ENCODE measurements around the gene REG3G.

The REG3G gene
- 0 reads per million in 2 experiments for total RNA-seq

- DNase-seq (ENCODE audit: low read depth): no peak
These were observed at the start of gene REG3G for GRCh38 chr2:79025421-79025820. Gene REG3G (plus strand): TSS chr2:79025702. CDS start chr2:79026094, 392 bp downstream.

- no peak for DNase-seq (ENCODE audit: low read depth)
These were observed 47.8 kb upstream of the REG3G start for GRCh38 chr2:78977661-78978145.

- no peak for DNase-seq (ENCODE audit: low read depth)
These were observed 47.2 kb upstream of the REG3G start for GRCh38 chr2:78978340-78978739.

GRCh38 chr2:78979380-78980151, 45.9 kb upstream of the REG3G start:
- DNase-seq (ENCODE audit: low read depth): no peak

GRCh38 chr2:78980152-78980465, 45.4 kb upstream of the REG3G start:
- DNase-seq (ENCODE audit: low read depth): no peak

GRCh38 chr2:78980871-78981270, 44.6 kb upstream of the REG3G start:
- DNase-seq (ENCODE audit: low read depth): no peak

GRCh38 chr2:78982638-78983330, 42.7 kb upstream of the REG3G start:
- DNase-seq (ENCODE audit: low read depth): no peak

- no peak for DNase-seq (ENCODE audit: low read depth)
These were observed 41.1 kb upstream of the REG3G start for GRCh38 chr2:78984386-78984785.

GRCh38 chr2:78985558-78985957, 39.9 kb upstream of the REG3G start:
- DNase-seq (ENCODE audit: low read depth): no peak

GRCh38 chr2:78989051-78989450, 36.5 kb upstream of the REG3G start:
- no peak for DNase-seq (ENCODE audit: low read depth)

- DNase-seq (ENCODE audit: low read depth): no peak
These were observed 33.1 kb upstream of the REG3G start for GRCh38 chr2:78992451-78992806.

GRCh38 chr2:78992807-78993517, 32.5 kb upstream of the REG3G start:
- no peak for DNase-seq (ENCODE audit: low read depth)

- no peak for DNase-seq (ENCODE audit: low read depth)
These were observed 31.9 kb upstream of the REG3G start for GRCh38 chr2:78993518-78994148.

- no peak for DNase-seq (ENCODE audit: low read depth)
These were observed 30.7 kb upstream of the REG3G start for GRCh38 chr2:78994789-78995188.

- DNase-seq (ENCODE audit: low read depth): no peak
These were observed 26.1 kb upstream of the REG3G start for GRCh38 chr2:78999406-78999805.

- DNase-seq (ENCODE audit: low read depth): no peak
These were observed 25.4 kb upstream of the REG3G start for GRCh38 chr2:79000008-79000576.

- no peak for DNase-seq (ENCODE audit: low read depth)
These were observed 24.2 kb upstream of the REG3G start for GRCh38 chr2:79001285-79001684.

- DNase-seq (ENCODE audit: low read depth): no peak
These were observed 20.8 kb upstream of the REG3G start for GRCh38 chr2:79004680-79005079.

- no peak for DNase-seq (ENCODE audit: low read depth)
These were observed 20.3 kb upstream of the REG3G start for GRCh38 chr2:79005216-79005615.

- DNase-seq (ENCODE audit: low read depth): no peak
These were observed 16.1 kb upstream of the REG3G start for GRCh38 chr2:79009388-79009787.

GRCh38 chr2:79011496-79011895, 14.0 kb upstream of the REG3G start:
- DNase-seq (ENCODE audit: low read depth): no peak

GRCh38 chr2:79013629-79014028, 11.9 kb upstream of the REG3G start:
- no peak for DNase-seq (ENCODE audit: low read depth)

Measured in T follicular helper cell (primary cell).